GM19193 (cell line): ENCODE data around the gene HDAC10.
A peak's percentile ranks its signal among the peaks of the same experiment; 100 is the strongest.

Experiments used
- POLR2A ChIP-seq: IDR thresholded peaks from 4 replicates; pipeline ENCODE4 v1.6.1; 2011; ENCODE audit not compliant: insufficient read depth, insufficient read length; ENCODE audit errors: extremely low read depth

Gene HDAC10

GRCh38 chr22:50213263-50213662, 37.8 kb downstream of the HDAC10 start:
- TF ChIP-seq POLR2A, result no peak

- TF ChIP-seq POLR2A, result no peak
Observed at GRCh38 chr22:50211147-50211546, 39.9 kb downstream of the HDAC10 start.

GRCh38 chr22:50210378-50211139, 40.5 kb downstream of the HDAC10 start:
- TF ChIP-seq POLR2A, result no peak

- no peak for TF ChIP-seq POLR2A
Observed at GRCh38 chr22:50209893-50210292, 41.2 kb downstream of the HDAC10 start.

- no peak for TF ChIP-seq POLR2A
Observed at GRCh38 chr22:50208939-50209892, 41.8 kb downstream of the HDAC10 start.

GRCh38 chr22:50208430-50208938, 42.6 kb downstream of the HDAC10 start:
- no peak for TF ChIP-seq POLR2A

- TF ChIP-seq POLR2A, result no peak
Observed at GRCh38 chr22:50207383-50208140, 43.5 kb downstream of the HDAC10 start.

- no peak for TF ChIP-seq POLR2A
Observed at GRCh38 chr22:50206599-50206998, 44.5 kb downstream of the HDAC10 start.

- no peak for TF ChIP-seq POLR2A
Observed at GRCh38 chr22:50205781-50206569, 45.1 kb downstream of the HDAC10 start.

- no peak for TF ChIP-seq POLR2A
Observed at GRCh38 chr22:50204571-50204970, 46.5 kb downstream of the HDAC10 start.

GRCh38 chr22:50203288-50203687, 47.8 kb downstream of the HDAC10 start:
- no peak for TF ChIP-seq POLR2A

GRCh38 chr22:50202130-50202666, 48.9 kb downstream of the HDAC10 start:
- no peak for TF ChIP-seq POLR2A

GRCh38 chr22:50201191-50202129, 49.6 kb downstream of the HDAC10 start:
- no peak for TF ChIP-seq POLR2A

GRCh38 chr22:50200461-50201190, 50.4 kb downstream of the HDAC10 start, which contains the start of gene SELENOO:
SELENOO (plus strand) TSS chr22:50201011; CDS start chr22:50201037, 26 bp downstream.
- peak; percentile 76 for TF ChIP-seq POLR2A
